ENCODE results near the gene LILRB4.
"Not testable (repeated sequence)": the region's sequence is repeated elsewhere in the genome, so short reads cannot be mapped to it uniquely, and the experiment has no call there.

The LILRB4 gene

GRCh38 chr19:54648129-54648528 is 14.7 kb upstream of the LILRB4 start:
- DNase-seq (ENCODE audit: low read depth in 2 of 3, low spot score in 2 of 3): no peak

GRCh38 chr19:54650108-54650655 is 12.6 kb upstream of the LILRB4 start:
- DNase-seq (ENCODE audit: low read depth in 2 of 3, low spot score in 2 of 3): no peak

GRCh38 chr19:54653181-54653809 is 9.5 kb upstream of the LILRB4 start:
- DNase-seq (ENCODE audit: low read depth in 2 of 3, low spot score in 2 of 3): no peak

- DNase-seq (ENCODE audit: low read depth in 2 of 3, low spot score in 2 of 3): no peak
These were observed 8.1 kb upstream of the LILRB4 start for GRCh38 chr19:54654447-54655321.

- no peak for DNase-seq (ENCODE audit: low read depth in 2 of 3, low spot score in 2 of 3)
These were observed 3.5 kb upstream of the LILRB4 start for GRCh38 chr19:54659300-54659699.

GRCh38 chr19:54660306-54660705 is 2.5 kb upstream of the LILRB4 start:
- DNase-seq (ENCODE audit: low read depth in 2 of 3, low spot score in 2 of 3): no peak

- no peak for DNase-seq (ENCODE audit: low read depth in 2 of 3, low spot score in 2 of 3)
These were observed 1.8 kb upstream of the LILRB4 start for GRCh38 chr19:54660964-54661363.

- DNase-seq (ENCODE audit: low read depth in 2 of 3, low spot score in 2 of 3): no peak
These were observed 821 bp upstream of the LILRB4 start for GRCh38 chr19:54661846-54662481.

- DNase-seq (ENCODE audit: low read depth in 2 of 3, low spot score in 2 of 3): no peak
These were observed 2.7 kb downstream of the LILRB4 start for GRCh38 chr19:54665530-54665929.

- no peak for DNase-seq (ENCODE audit: low read depth in 2 of 3, low spot score in 2 of 3)
These were observed 4.4 kb downstream of the LILRB4 start for GRCh38 chr19:54667217-54667616.

- no peak for DNase-seq (ENCODE audit: low read depth in 2 of 3, low spot score in 2 of 3)
These were observed 5.6 kb downstream of the LILRB4 start for GRCh38 chr19:54668353-54668752.

- DNase-seq (ENCODE audit: low read depth in 2 of 3, low spot score in 2 of 3): no peak
These were observed 8.0 kb downstream of the LILRB4 start for GRCh38 chr19:54670576-54671357.

- no peak for DNase-seq (ENCODE audit: low read depth in 2 of 3, low spot score in 2 of 3)
These were observed 10.4 kb downstream of the LILRB4 start for GRCh38 chr19:54673222-54673621.

- DNase-seq (ENCODE audit: low read depth in 2 of 3, low spot score in 2 of 3): no peak
These were observed 11.3 kb downstream of the LILRB4 start for GRCh38 chr19:54674021-54674617.

GRCh38 chr19:54676210-54676834 is 13.5 kb downstream of the LILRB4 start:
- DNase-seq (ENCODE audit: low read depth in 2 of 3, low spot score in 2 of 3): not testable (repeated sequence)

- no peak for DNase-seq (ENCODE audit: low read depth in 2 of 3, low spot score in 2 of 3)
These were observed 14.4 kb downstream of the LILRB4 start for GRCh38 chr19:54677217-54677616.

- not testable (repeated sequence) for DNase-seq (ENCODE audit: low read depth in 2 of 3, low spot score in 2 of 3)
These were observed 18.8 kb downstream of the LILRB4 start for GRCh38 chr19:54681596-54681995.

- no peak for DNase-seq (ENCODE audit: low read depth in 2 of 3, low spot score in 2 of 3)
These were observed 19.6 kb downstream of the LILRB4 start for GRCh38 chr19:54682306-54682856.

GRCh38 chr19:54684527-54684926 is 21.7 kb downstream of the LILRB4 start:
- no peak for DNase-seq (ENCODE audit: low read depth in 2 of 3, low spot score in 2 of 3)
